GM12875 (cell line): ENCODE data around the gene P4HA2.

ENCODE experiments used
- H3K4me3 ChIP-seq: one replicate; pipeline ENCODE4 v1.5.1; 2011; ENCODE audit warnings: low read depth, low read length, control low read depth
- TF ChIP-seq, protein P1 (sequence below): IDR thresholded peaks from 2 replicates; pipeline ENCODE4 v1.5.1; 2011; ENCODE audit warnings: low read depth, mild to moderate bottlenecking, control low read depth, inconsistent platforms, low read length, moderate library complexity, borderline replicate concordance; ENCODE audit not compliant: insufficient read depth

P4HA2 gene

DNA sequence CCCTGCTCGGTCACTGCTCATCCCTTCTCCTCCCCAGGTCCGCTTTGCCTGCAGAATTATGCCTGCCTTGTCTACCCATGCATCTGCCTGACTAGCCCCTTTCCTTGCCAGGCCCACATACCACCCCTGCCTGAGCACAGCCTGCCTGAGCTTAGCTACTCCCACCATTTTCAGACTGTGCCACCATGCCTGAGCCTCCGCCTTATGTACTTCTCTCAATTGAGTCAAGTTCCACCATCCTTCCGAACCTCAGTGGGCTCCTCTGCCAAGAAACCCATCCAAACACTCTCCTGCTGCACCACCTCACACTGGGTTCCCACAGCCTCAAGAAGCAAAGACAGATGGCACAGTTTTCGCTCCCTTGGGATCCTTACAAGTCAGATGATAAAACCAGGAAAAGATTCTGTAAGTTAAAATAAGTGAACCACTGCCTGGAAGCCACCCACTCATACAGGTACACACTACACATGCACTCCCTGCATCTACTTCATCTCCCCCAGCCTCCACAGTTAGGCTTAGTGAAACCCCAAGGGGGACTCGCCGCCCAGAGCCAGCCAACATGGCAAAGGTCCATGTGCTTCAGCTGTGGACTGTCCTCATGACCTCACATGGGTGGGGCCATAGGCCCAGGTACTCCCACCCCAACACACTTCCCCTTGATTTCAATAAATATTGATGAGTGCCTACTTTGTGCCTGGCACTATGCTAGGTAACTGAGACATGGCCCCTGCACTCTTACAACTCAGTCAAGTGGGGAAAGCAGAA is 23.1 kb downstream of the P4HA2 start:
- TF ChIP-seq, protein P1, sequence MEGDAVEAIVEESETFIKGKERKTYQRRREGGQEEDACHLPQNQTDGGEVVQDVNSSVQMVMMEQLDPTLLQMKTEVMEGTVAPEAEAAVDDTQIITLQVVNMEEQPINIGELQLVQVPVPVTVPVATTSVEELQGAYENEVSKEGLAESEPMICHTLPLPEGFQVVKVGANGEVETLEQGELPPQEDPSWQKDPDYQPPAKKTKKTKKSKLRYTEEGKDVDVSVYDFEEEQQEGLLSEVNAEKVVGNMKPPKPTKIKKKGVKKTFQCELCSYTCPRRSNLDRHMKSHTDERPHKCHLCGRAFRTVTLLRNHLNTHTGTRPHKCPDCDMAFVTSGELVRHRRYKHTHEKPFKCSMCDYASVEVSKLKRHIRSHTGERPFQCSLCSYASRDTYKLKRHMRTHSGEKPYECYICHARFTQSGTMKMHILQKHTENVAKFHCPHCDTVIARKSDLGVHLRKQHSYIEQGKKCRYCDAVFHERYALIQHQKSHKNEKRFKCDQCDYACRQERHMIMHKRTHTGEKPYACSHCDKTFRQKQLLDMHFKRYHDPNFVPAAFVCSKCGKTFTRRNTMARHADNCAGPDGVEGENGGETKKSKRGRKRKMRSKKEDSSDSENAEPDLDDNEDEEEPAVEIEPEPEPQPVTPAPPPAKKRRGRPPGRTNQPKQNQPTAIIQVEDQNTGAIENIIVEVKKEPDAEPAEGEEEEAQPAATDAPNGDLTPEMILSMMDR, result no peak
- no peak overlapping the region for H3K4me3 ChIP-seq

DNA sequence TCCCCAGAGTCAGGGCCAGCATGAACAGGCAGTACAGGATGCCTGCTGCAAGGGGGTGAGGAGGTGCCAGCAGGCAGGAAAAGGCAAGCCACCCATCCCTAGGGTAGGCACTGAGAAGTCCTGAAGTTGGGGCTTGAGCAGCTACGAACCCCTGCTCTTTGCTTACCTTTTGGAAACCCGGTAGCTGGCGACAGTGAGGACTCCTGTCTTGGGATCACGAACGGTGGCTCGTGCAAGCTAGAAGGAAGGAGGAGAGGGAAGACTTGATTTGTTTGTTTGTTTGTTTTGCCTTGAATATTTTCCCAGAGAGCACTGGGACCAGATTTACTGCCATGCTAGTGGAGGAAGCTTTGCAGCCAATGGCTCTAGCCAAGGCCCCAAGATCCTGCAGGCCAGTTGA is 23.7 kb downstream of the P4HA2 start:
- TF ChIP-seq, protein P1, result no peak
- no peak overlapping the region for H3K4me3 ChIP-seq

DNA sequence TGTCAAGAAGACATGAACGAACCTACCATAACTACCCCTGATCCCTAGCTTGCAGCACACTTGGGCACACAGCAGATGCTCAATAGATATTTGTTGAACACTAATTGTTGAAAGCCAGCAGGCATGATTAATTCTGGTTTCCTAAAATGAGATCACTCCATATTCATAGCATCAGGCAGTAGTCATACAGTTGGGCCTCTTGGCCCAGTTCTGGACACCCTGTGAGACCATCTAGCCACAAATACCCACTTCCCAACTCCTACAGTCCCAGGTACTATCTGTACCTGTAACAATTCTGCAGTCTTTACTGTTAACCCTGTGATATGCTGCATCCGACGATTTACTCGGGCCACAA is 24.2 kb downstream of the P4HA2 start:
- TF ChIP-seq, protein P1, result no peak
- H3K4me3 ChIP-seq, result no peak overlapping the region

DNA sequence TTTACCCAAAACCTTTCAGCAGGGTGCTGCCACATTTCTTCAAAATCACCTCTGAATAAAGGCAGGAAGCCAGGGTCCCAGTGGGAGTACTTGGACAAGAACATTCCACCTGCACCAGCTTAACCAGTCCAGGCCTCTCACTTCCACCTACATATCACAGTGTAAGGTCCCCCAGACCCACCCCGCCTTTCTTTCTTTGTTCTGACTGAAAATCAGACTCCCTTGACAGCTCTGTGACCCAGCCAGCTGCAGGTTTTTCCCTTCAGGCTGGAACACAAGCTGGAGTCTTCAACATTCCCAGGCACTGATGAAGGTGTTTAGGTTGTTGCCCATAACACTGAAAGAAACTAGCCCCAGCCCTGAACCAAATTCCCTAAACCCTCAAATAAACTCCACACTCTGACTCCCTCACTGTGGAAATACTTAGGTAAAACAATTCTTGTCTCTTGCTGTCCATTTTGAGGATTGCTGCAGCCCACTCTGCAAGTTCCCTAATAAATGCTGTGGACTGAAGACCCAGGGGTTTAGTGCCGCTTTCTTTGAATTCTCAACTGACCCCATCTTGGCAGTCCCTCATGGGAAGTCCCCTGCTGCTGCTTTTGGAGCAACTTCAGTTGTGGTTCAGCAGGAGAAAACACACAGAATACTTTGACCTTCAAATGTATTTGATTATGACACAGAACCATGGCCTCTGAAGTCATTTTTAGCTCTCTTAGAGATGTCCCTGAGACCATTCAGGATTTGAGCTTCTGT is 24.8 kb downstream of the P4HA2 start:
- TF ChIP-seq, protein P1, result no peak

DNA sequence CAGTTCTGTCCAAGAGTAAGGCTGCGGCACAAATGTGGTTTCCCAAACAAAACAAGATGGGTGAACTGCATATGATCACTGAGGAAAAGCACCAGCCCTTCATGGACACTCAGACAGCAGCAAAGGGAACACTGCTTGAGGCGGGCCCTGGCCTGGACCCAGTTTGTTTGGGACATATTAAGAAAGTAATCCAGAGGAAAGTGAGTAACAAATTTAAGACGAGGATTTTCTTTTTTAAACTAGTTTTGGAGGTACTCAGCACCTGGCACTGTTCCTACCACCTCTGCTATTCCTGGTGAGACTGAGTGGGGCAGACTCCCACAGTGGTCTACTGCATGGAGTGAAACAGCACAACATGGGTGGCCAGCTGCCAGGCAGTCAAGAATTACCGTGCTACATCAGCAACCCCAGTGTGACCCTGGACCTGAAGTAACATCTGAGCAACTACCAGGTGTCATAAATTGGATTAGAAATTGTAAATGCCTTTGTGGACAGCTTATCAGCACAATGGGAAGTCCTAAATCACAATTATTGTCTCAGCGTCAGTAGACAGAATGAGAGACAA is 28.5 kb downstream of the P4HA2 start:
- TF ChIP-seq, protein P1, result no peak

More for the DNA sequence above, 24.8 kb downstream of the P4HA2 start:
- H3K4me3 ChIP-seq, result no peak overlapping the region

DNA sequence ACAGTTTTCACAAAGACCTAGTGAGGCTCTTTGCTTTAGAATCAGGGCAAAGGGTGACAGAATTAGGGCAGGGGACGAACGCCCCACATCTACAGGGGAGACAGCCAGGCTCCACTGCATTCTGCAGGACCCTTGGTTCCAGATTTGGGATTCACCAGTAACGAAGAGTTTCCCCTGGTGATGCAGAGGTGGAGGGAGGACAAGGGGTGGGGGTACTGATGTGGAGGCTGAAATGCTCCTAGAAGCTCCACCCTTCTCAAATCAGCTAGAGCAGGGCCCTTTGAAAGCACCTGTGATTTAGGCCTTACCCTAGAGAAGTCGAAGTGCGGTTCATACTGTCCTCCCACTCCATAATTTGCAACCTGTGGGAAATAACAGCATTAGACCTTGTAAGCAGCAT is 29.1 kb downstream of the P4HA2 start:
- TF ChIP-seq, protein P1, result no peak
- no peak overlapping the region for H3K4me3 ChIP-seq

More for the DNA sequence above, 28.5 kb downstream of the P4HA2 start:
- no peak overlapping the region for H3K4me3 ChIP-seq
